GM19452 (cell line): ENCODE measurements around the gene KIF4A.
A peak's percentile ranks its signal among the peaks of the same experiment; 100 is the strongest.
"Not testable (repeated sequence)": the region's sequence is repeated elsewhere in the genome, so short reads cannot be mapped to it uniquely, and the experiment has no call there.

ENCODE experiments used
- ATAC-seq: cut with Tn5 transposase; IDR thresholded peaks from one replicate; pipeline ENCODE4 v1.9.1; 2021; ENCODE audit not compliant: unreplicated experiment

Gene KIF4A

DNA sequence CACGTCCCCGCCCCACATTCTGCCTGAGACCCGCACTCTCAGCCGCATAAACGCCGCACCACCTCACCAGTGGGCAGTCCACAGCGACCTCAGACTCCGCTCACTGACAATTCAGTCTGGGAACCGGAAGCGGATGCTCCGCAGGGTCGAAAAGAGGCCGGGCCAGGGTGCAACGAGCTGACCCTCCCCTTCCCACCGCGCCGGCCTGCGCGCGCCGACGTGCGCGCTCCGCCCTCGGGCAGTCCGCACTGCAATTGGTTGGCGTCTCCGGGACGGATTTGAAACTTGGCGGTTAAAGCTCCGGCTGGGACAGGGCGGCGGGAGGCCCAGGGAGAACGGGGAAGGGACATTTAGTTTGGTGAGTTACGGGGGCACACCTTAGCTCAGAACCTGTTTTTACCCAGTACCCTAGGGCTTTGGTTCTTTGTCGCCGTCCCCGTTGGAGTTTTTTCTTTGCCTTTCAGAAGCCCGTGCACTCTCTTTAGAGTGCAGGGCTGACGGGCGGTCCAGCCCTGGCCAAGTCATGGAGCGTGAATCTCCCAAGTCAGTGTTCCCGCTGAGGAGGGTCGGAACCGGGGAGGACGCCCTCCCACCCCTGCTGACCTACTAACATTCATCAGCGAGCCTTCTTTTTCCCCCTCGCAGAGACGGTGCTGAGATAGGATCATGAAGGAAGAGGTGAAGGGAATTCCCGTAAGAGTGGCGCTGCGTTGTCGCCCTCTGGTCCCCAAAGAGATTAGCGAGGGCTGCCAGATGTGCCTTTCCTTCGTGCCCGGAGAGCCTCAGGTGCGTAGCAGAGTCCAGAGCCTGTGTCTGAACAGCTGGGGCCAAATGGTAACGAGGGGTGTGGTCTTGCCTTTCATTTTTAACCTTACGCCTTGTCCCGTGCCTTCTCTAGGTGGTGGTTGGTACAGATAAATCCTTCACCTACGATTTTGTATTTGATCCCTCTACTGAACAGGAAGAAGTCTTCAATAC, at the start of gene KIF4A, which contains the start of gene PDZD11:
Gene KIF4A (plus strand): TSS at position 312 of the 978 bp plus-strand sequence. CDS start 355 bp downstream, at position 667.
Gene PDZD11 (minus strand): TSS at position 135 of the 978 bp plus-strand sequence. CDS start 586 bp downstream, outside the sequence.
- ATAC-seq = peak; percentile 98

DNA sequence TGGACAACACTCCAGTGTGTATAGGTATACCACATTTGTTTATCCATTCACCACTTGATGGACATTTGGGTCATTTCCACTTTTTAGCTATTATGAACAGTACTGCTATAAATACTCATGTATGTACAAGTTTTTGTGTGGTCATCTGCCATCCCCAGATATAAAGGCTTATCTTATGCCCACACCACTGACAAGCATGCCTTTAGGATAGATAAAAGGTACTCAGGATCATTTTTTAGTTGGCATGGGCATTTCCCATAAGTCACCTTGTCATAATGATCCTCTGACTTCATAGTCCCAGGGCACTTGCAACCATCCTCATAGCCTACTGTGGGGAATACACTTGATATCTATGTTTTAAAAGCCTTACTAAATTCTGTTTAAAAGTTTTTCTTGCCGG, 49.2 kb upstream of the KIF4A start:
- no peak for ATAC-seq

DNA sequence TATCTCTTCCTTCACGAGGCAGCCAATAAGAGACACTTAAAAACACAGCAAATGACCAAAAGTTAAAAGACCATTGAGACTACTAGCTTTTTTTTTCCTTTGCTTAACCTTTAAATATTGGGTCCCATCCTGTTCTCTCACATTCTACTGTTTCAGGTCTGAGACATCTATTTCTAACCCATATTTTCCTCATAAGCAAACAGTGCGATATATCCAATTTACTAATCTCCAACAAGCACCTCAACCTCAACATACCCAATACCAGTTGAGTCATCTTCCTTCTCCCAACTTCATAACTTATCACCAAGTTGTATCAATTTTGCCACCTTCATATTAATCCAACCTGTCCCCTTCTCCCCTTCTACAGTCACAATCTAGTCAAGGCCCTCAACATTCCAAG, 48.4 kb upstream of the KIF4A start:
- ATAC-seq = no peak

- ATAC-seq = not testable (repeated sequence)
Measured at GRCh38 chrX:70243601-70244000, 46.3 kb upstream of the KIF4A start.

DNA sequence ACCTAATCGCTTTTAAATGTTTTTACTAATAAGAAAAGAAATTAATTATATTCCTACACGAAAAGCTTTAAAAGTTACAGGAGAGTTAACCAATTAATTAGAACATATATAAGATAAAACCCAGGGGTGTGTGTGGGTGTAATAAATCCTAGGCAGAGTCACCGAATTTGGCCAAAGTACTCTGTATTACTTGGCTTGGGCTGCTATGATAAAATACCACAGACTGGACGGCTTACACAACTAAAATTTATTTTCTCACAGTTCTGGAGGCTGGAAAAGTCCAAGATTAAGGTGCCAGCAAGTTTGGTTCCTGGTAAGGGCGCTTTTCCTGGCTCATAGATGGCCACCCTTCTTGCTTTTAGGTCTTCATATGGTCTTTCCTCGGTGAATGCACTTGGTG, 45.0 kb upstream of the KIF4A start:
- no peak for ATAC-seq

DNA sequence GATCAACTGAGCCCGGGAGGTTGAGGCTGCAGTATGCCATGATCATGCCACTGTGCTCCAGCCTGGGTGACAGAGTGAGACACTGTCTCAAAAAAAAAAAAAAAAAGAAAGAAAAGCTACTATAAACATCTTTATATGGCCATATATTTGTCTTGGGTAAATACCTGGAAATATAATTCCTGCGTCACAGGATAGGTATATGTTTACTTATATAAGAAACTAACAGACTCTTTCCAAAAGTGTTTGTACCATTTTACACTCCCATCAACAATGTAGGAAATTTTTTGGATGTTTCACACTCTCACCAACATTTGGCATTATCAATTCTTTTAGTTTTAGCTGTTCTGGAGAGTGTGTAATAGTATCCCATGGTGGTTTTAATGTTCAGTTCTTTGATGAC, 42.7 kb upstream of the KIF4A start:
- ATAC-seq = no peak

DNA sequence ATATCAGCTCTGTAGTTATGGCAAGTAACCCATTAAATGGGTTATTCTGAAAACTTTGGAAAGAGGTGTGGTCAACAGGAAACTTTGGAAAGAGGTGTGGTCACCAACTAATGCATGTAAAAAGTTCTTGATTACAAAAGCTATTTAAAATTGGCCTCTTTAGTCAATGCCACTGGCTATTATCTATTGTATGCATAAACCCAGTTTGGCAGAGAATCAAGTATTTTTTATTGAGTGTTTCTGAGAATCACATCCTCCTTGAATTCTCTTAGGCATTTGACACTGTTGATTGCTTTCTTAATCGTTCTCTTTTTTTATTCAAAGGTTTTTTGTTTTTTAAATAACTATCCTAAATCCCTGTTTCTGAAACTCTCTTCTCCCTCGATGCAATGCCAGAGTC, 37.4 kb upstream of the KIF4A start:
- ATAC-seq = no peak

- no peak for ATAC-seq
Measured at GRCh38 chrX:70253377-70254062, 36.4 kb upstream of the KIF4A start.

GRCh38 chrX:70254063-70254400, 35.9 kb upstream of the KIF4A start:
- ATAC-seq = no peak

- ATAC-seq = no peak
Measured at GRCh38 chrX:70254909-70255308, 35.0 kb upstream of the KIF4A start.

- no peak for ATAC-seq
Measured at GRCh38 chrX:70255452-70255851, 34.5 kb upstream of the KIF4A start.

- no peak for ATAC-seq
Measured at GRCh38 chrX:70257423-70258288, 32.2 kb upstream of the KIF4A start.

- ATAC-seq = no peak
Measured at GRCh38 chrX:70260104-70260503, 29.8 kb upstream of the KIF4A start, which contains the start of gene P2RY4. P2RY4 (minus strand) TSS chrX:70260204; CDS start chrX:70259624, 580 bp downstream.

DNA sequence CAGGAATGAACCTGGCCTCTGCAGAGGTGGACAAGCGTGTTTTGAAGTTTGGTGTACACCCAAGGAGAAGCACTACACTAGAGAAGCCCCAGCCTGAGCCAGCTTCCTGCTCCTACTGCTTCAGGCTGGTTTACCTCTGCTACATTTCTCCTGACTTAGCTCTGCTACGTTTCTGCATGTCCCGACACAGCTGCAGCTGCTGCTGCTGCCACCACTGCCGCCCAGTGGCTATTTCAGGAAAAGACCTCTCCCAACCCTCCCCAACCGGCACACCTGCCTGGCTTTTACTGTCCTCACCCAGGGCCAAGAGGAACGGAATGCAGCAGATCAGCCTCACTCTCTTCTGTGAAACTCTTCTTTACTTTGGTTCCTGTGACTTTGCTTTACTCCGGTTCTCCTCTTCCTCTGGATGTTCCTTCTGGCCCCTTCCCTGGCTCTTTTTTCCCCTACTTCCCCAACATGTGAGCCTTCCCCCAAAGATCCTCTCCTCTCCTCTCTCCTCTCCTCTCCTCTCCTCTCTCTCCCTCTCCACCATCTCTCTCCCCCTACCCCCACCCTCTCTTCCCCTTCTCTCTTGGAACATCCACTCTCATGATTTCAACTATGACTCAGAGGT, 26.8 kb upstream of the KIF4A start:
- ATAC-seq = no peak

GRCh38 chrX:70264784-70265183, 25.1 kb upstream of the KIF4A start:
- no peak for ATAC-seq

GRCh38 chrX:70268034-70268433, 21.9 kb upstream of the KIF4A start, which contains the start of gene ARR3:
ARR3 (plus strand) TSS chrX:70268334; CDS start chrX:70269386, 1,052 bp downstream.
- ATAC-seq = no peak

DNA sequence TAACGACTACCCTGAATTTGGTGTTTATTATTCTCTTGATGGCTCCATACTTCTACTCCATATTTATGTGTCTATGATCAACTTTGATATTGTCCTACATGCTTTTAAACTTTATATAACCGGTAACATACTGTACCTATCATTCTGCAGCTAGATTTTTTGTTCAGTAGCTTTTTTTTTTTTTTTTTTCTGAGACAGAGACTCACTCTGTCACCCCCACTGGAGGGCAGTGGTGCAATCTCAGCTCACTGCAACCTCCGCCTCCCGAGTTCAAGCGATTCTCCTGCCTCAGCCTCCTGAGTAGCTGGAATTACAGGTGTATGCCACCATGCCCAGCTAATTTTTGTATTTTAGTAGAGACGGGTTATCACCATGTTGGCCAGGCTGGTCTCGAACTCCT, 15.9 kb upstream of the KIF4A start:
- not testable (repeated sequence) for ATAC-seq

DNA sequence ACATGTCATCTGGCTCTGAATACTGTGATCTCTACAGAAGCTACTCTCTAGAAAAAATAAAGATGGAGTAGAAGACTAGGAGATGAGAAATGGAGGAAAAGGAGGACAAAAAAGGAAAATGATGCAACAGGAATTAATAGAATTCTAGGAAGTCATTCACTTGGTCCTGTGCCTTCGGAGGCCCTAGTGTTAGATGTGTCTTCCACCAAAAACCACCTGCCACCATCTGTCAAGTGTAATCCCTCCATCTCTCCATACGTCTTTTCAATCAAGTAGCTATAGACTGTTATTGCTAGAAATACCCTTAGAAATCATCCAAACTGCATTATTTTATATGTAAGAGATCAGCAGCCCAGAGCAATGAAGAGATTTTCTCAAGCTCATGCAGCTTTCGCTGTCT, 10.8 kb upstream of the KIF4A start:
- ATAC-seq = no peak

GRCh38 chrX:70280573-70280972, 9.3 kb upstream of the KIF4A start:
- ATAC-seq = no peak

GRCh38 chrX:70281951-70282350, 8.0 kb upstream of the KIF4A start, which contains the start of gene RAB41:
RAB41 (plus strand) TSS chrX:70282172; CDS start chrX:70282218, 46 bp downstream.
- no peak for ATAC-seq
